Lung (tissue), 12 donors: ENCODE results near the gene PLB1. TPM values are rescaled to one million over a fixed set of nuclear protein-coding genes. Genes with fewer than 3 reads are reported as not detected.

Experiments
- ATAC-seq: fragments of 200-7000 bp; cut with Tn5 transposase; one replicate; pipeline ENCODE4 v1.9.1; 2020; ENCODE audit warnings: moderate number of reproducible peaks; ENCODE audit not compliant: insufficient read depth, low FRiP score
- DNase-seq, 3 donors: peaks; one replicate each; pipeline ENCODE4 v3.0.0-alpha.2; 2013 to 2017
- H3K27ac ChIP-seq, 2 donors: one replicate each; pipeline ENCODE4 v1.5.1; 2013; ENCODE audit warnings: mild to moderate bottlenecking in 2 of 2, moderate library complexity in 2 of 2, control low read depth in 1 of 2, inconsistent platforms in 1 of 2, low read depth in 1 of 2, low read length in 1 of 2
- H3K27me3 ChIP-seq, 3 donors: one replicate each; pipeline ENCODE4 v1.5.1; 2013; ENCODE audit warnings: low read length in 2 of 3; ENCODE audit not compliant: control insufficient read depth in 3 of 3, insufficient read depth in 3 of 3
- H3K36me3 ChIP-seq, 4 donors: one replicate each; pipeline ENCODE4 v1.5.1; 2013; ENCODE audit warnings: low read length in 4 of 4, mild to moderate bottlenecking in 1 of 4, moderate library complexity in 1 of 4; ENCODE audit not compliant: control insufficient read depth in 4 of 4, insufficient read depth in 4 of 4
- H3K4me1 ChIP-seq, 5 donors: one replicate each; pipeline ENCODE4 v1.5.1; 2013; ENCODE audit warnings: low read length in 5 of 5, mild to moderate bottlenecking in 2 of 5, moderate library complexity in 1 of 5; ENCODE audit not compliant: control insufficient read depth in 5 of 5, insufficient read depth in 5 of 5
- H3K4me3 ChIP-seq: one replicate; pipeline ENCODE4 v1.5.1; 2013; ENCODE audit warnings: mild to moderate bottlenecking, control low read depth, moderate library complexity
- H3K9ac ChIP-seq, 2 donors: one replicate each; pipeline ENCODE4 v1.5.1; 2013; ENCODE audit warnings: low read length in 2 of 2, control low read depth in 1 of 2; ENCODE audit not compliant: insufficient read depth in 1 of 2
- H3K9me3 ChIP-seq, 4 donors: one replicate each; pipeline ENCODE4 v1.5.1; 2013; ENCODE audit warnings: low read length in 3 of 4, mild to moderate bottlenecking in 1 of 4, moderate library complexity in 1 of 4; ENCODE audit not compliant: control insufficient read depth in 4 of 4, insufficient read depth in 3 of 4
- CTCF ChIP-seq: IDR thresholded peaks from 2 replicates; pipeline ENCODE4 v1.5.1; 2012; ENCODE audit warnings: mild to moderate bottlenecking; ENCODE audit errors: control extremely low read depth, extremely low read depth
- WGBS, 2 donors: extraction: QIAGEN DNeasy Blood & Tissue Kit; methylation state at CpG; one replicate each; pipeline ENCODE4 v1.1.7; 2013; 5-methylcytosine and 5-hydroxymethylcytosine counted together
- polyA plus RNA-seq, 2 donors: library from polyadenylated mRNA; stranded (reverse); fragments of 200-250 nt; gene quantifications; one replicate each; pipeline ENCODE4 v1.2.1, GENCODE V29; 2013
- total RNA-seq, 2 donors: library from RNA; depleted of rRNA in 1 of 2; stranded (reverse); fragments of >200 nt in 1 of 2; gene quantifications; one replicate each; pipeline ENCODE4 v1.2.1, GENCODE V29; 2014 to 2021
- donor health status: control.
- donor health status: control.
- donor health status: Bipolar disorder and iron deficiency.
- donor health status: healthy.
- donor health status: DM: yes; HTN: yes; CAD: no.

PLB1 gene
- total and polyA plus RNA-seq, 4 donors: 1.0 to 10.3 (median 6.7) TPM

GRCh38 chr2:28643327-28643726 is 147.5 kb downstream of the PLB1 start:
- no peaks in the 10 kb centered on the region for H3K27me3 ChIP-seq
- WGBS, 2 donors: 74 to 80% methylated on average over 6 of the region's 6 CpGs
- peaks cover 0 to 28% (median 10%) of the 10 kb centered on the region in 5 donors for H3K4me1 ChIP-seq
- no peak for TF ChIP-seq CTCF
- no peaks in the 10 kb centered on the region for H3K36me3 ChIP-seq
- DNase-seq (peak in 1 of 3 donors; percentile 26), ATAC-seq (no peak)
- no peaks in the 10 kb centered on the region for H3K9me3 ChIP-seq
- H3K9ac ChIP-seq: no peak overlapping the region
- no peak overlapping the region for H3K27ac ChIP-seq
- H3K4me3 ChIP-seq: no peak overlapping the region

- H3K4me3 ChIP-seq: no peak overlapping the region
- no peaks in the 10 kb centered on the region for H3K27me3 ChIP-seq
- H3K27ac ChIP-seq: peak overlapping the region in 1 of 2 donors; percentile 41
- TF ChIP-seq CTCF: no peak
- no peaks in the 10 kb centered on the region for H3K9me3 ChIP-seq
- peaks cover 0 to 28% (median 10%) of the 10 kb centered on the region in 5 donors for H3K4me1 ChIP-seq
- no peak overlapping the region for H3K9ac ChIP-seq
- ATAC-seq (peak; percentile 4), DNase-seq (peak; percentile 36 to 88 (median 80))
- no peaks in the 10 kb centered on the region for H3K36me3 ChIP-seq
- 65 to 68% methylated on average over 11 of the region's 11 CpGs for WGBS, 2 donors
Measured at GRCh38 chr2:28643911-28644334, 148.1 kb downstream of the PLB1 start.

GRCh38 chr2:28644760-28645159 is 148.9 kb downstream of the PLB1 start:
- Histone ChIP-seq H3K4me3 (no peak overlapping the region), H3K27me3 (no peaks in the 10 kb centered on the region), H3K9me3 (no peaks in the 10 kb centered on the region), H3K9ac (no peak overlapping the region), H3K4me1 (peaks cover 0 to 28% (median 10%) of the 10 kb centered on the region in 5 donors), H3K27ac (no peak overlapping the region), H3K36me3 (no peaks in the 10 kb centered on the region)
- 76 to 83% methylated on average over 7 of the region's 7 CpGs for WGBS, 2 donors
- ATAC-seq (no peak), DNase-seq (peak; percentile 35 to 68 (median 67))
- no peak for TF ChIP-seq CTCF

GRCh38 chr2:28645553-28645952 is 149.7 kb downstream of the PLB1 start:
- H3K9ac ChIP-seq: no peak overlapping the region
- H3K27ac ChIP-seq: peak overlapping the region in 1 of 2 donors; percentile 30

More at GRCh38 chr2:28645553-28645952, 149.7 kb downstream of the PLB1 start:
- Histone ChIP-seq H3K9me3 (no peaks in the 10 kb centered on the region), H3K4me3 (no peak overlapping the region), H3K27me3 (no peaks in the 10 kb centered on the region), H3K36me3 (no peaks in the 10 kb centered on the region), H3K4me1 (peaks cover 0 to 28% (median 10%) of the 10 kb centered on the region in 5 donors)
- WGBS, 2 donors: 80 to 81% methylated on average over 2 of the region's 2 CpGs
- DNase-seq: no peak
- ATAC-seq: no peak
- TF ChIP-seq CTCF: no peak
